Mesothelial cell of epicardium (in vitro differentiated cells): ENCODE results near the gene PYGM. TPM values are rescaled to one million over a fixed set of nuclear protein-coding genes. Genes with fewer than 3 reads are reported as not detected.

Experiments
- DNase-seq, 2 experiments: peaks; one replicate each; pipeline ENCODE4 v3.0.0; 2021; ENCODE audit warnings: low spot score in 2 of 2; ENCODE audit not compliant: unreplicated experiment in 2 of 2
- H3K27ac Mint-ChIP-seq: 2 replicates; pipeline ENCODE4 v1.8.0; 2021; ENCODE audit warnings: mixed read lengths
- H3K27me3 Mint-ChIP-seq: 2 replicates; pipeline ENCODE4 v1.8.0; 2021; ENCODE audit warnings: low read depth, mixed read lengths
- H3K36me3 Mint-ChIP-seq: 2 replicates; pipeline ENCODE4 v1.8.0; 2021; ENCODE audit warnings: mixed read lengths
- H3K4me1 Mint-ChIP-seq: 2 replicates; pipeline ENCODE4 v1.8.0; 2021; ENCODE audit warnings: mixed read lengths
- H3K4me3 Mint-ChIP-seq: 2 replicates; pipeline ENCODE4 v1.8.0; 2021; ENCODE audit warnings: mild to moderate bottlenecking, moderate library complexity, mixed read lengths
- H3K9me3 Mint-ChIP-seq: 2 replicates; pipeline ENCODE4 v1.8.0; 2021; ENCODE audit warnings: mixed read lengths
- total RNA-seq: library from RNA; stranded (reverse); gene quantifications from 3 replicates; pipeline ENCODE4 v1.2.1, GENCODE V29; 2021
- TF ChIP-seq, protein P1 (sequence below): fragments of 200-600 bp; sonication (generic); IDR thresholded peaks from one replicate; pipeline ENCODE4 v1.5.0; 2021; ENCODE audit warnings: antibody characterized with exemption; ENCODE audit not compliant: unreplicated experiment

The PYGM gene
- total RNA-seq, 1 donor from 2014 or later: 7.6 TPM

DNA sequence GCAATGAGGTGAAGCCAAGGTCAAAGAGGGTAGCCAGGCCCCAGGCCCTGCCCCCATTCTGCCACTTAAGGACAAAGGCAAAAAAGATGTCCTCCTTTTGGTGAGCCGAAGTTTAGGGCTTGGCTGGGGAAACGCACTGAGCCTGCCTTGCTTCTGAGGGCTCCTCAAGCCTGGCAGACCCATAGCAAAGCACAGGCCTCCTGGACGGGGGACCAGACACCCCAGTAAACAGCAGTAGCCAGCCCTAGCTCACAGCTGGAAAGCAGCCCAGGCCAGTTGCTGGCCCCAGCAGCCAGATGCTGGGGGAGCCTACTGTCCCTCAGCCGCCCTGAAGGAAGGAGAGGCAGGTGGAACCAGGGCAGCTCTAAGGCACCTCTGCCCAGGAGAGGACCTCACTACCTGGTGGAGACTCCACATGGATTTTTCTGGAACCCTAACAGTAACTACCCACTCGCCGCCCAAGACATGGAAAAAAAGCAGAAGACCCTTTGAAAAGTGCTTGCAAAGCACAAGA is 3.8 kb upstream of the PYGM start:
- peak overlapping the region; percentile 33 for H3K27ac Mint-ChIP-seq
- TF ChIP-seq, protein P1, sequence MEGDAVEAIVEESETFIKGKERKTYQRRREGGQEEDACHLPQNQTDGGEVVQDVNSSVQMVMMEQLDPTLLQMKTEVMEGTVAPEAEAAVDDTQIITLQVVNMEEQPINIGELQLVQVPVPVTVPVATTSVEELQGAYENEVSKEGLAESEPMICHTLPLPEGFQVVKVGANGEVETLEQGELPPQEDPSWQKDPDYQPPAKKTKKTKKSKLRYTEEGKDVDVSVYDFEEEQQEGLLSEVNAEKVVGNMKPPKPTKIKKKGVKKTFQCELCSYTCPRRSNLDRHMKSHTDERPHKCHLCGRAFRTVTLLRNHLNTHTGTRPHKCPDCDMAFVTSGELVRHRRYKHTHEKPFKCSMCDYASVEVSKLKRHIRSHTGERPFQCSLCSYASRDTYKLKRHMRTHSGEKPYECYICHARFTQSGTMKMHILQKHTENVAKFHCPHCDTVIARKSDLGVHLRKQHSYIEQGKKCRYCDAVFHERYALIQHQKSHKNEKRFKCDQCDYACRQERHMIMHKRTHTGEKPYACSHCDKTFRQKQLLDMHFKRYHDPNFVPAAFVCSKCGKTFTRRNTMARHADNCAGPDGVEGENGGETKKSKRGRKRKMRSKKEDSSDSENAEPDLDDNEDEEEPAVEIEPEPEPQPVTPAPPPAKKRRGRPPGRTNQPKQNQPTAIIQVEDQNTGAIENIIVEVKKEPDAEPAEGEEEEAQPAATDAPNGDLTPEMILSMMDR: no peak
- peaks cover 17% of the 10 kb centered on the region for H3K4me1 Mint-ChIP-seq
- peaks cover 24% of the 10 kb centered on the region for H3K36me3 Mint-ChIP-seq
- DNase-seq: no peak
- H3K27me3 Mint-ChIP-seq: no peaks in the 10 kb centered on the region
- H3K4me3 Mint-ChIP-seq: no peak overlapping the region
- H3K9me3 Mint-ChIP-seq: no peaks in the 10 kb centered on the region

DNA sequence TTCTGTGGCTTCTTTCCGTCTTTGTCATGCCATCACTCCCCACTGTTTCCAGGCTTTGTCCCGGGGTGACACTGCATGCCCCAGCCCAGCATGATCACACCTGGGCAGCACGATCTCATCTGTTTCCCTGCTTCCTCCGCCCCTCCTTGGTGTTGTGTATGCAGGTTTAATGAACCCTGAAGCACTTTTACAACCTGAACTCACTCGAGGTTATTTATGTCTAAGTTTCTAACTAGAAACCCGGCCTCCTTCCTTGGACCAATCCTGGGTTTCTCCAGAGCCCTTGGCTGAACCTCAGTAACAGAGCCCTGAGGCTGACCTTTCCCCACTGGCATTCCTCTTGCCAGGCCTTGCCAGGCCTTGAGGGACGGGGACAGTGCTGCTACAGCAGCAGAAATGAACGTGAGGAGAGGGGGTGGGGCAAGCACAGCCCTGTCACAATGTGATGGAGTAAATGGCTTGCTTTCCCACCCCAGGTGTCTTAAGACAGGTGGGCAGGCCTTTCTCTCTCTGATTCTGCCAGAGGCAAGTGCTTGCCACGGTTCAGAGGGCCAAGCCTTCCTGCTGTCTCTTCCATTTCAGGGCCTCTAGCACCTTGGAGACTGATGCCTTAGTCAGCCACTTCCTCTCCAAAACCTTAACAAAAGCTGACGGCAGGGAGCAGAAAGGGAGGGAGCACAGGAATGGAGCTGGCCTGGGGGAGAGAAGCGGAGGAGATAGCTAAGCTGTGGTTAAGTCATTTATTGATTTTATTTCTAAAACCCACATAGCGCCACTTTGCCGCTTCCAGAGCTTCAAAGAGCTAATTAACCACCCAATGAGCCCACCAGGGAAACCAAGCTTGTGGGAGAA is 3.1 kb upstream of the PYGM start:
- H3K27me3 Mint-ChIP-seq: no peaks in the 10 kb centered on the region
- no peak for DNase-seq
- H3K9me3 Mint-ChIP-seq: no peaks in the 10 kb centered on the region
- TF ChIP-seq, protein P1: no peak
- peaks cover 17% of the 10 kb centered on the region for H3K4me1 Mint-ChIP-seq
- H3K36me3 Mint-ChIP-seq: peaks cover 20% of the 10 kb centered on the region
- H3K27ac Mint-ChIP-seq: peak overlapping the region; percentile 68
- H3K4me3 Mint-ChIP-seq: no peak overlapping the region

DNA sequence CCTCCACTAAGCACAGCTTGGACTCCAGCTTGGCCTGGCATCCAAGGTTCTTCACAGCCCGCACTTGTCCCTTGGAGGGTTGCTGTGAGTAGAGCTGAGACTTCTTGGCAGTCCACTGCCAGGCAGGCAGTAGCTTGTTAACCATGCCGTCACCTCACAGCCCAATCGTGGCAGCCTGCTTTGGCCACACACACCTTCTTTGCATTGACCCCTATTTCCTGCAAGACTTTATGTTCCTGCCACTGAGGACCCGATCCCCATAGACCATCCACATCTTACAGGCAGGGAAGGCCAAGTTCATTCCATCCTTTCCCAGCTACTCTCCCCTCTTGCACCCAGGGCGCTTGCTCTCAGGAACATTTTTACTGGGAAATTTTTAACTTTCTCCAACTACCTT is 2.5 kb upstream of the PYGM start:
- H3K27ac Mint-ChIP-seq: peak overlapping the region; percentile 68
- peaks cover 17% of the 10 kb centered on the region for H3K4me1 Mint-ChIP-seq

DNA sequence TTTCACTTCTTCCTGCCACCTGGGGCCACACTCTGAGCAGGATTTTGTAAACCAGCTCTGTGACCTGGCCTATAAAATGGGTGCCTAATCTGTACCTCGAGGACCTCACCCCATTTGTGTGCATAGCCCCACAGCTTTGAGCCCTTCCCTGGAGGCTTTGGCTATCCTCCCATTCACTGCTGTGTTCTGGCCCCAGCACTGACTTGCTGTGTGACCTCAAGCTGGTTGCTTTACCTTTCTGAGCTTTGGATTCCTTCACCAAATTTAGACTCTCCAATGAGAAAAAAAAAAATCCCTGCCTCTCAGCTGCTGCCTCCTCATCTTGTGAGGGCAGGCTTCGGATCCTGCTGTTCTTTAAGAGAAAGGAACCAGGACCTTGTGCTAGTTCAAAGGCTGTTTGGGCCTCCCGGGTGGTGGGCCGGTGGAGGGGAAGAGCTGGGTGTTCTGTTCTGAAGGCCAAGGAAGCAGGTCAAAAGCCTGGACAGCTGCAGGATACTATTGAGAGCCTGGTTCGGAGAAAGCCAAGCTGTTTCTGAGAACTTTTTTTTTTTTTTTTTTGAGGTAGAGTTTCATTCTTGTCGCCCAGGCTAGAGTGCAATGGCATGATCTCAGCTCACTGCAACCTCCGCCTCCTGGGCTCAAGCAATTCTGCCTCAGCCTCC is 1.1 kb upstream of the PYGM start:
- Mint-ChIP-seq H3K27me3 (no peaks in the 10 kb centered on the region), H3K9me3 (no peaks in the 10 kb centered on the region), H3K36me3 (peaks cover 13% of the 10 kb centered on the region), H3K4me1 (peaks cover 17% of the 10 kb centered on the region), H3K27ac (peak overlapping the region; percentile 61), H3K4me3 (no peak overlapping the region)
- no peak for DNase-seq
- TF ChIP-seq, protein P1: no peak

More for the DNA sequence above, 2.5 kb upstream of the PYGM start:
- no peak for DNase-seq
- Mint-ChIP-seq H3K27me3 (no peaks in the 10 kb centered on the region), H3K36me3 (peaks cover 16% of the 10 kb centered on the region), H3K4me3 (no peak overlapping the region), H3K9me3 (no peaks in the 10 kb centered on the region)
- TF ChIP-seq, protein P1: no peak

DNA sequence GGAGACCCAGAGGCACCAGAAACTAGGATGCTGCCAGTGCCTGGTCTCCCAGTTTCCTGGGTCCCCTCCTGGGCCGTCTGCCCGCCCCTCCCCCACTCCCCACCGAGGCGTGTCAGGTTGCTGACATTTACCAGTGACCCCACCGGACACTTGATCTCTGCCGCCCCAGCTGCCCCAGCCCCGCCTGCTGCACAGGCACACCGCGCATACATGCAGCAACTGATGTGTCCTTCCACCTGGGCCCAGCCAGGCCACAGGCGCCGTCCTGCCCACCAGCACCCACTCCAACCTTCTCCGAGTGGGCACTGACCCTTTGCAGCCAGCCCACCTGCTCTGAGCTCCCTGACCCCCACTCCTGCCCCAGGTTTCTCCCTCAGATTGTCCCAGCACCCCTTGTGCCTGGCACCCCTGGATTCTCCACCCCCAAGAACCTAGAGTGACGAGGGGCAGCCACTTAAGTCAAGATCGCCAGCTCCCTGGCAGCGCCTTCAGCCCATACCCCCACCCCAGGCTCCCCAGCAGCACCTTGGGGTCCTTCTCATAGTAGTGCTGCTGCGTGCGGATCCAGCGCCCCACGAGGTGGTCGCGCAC is 548 bp downstream of the PYGM start:
- Mint-ChIP-seq H3K27ac (peak overlapping the region; percentile 89), H3K9me3 (no peaks in the 10 kb centered on the region), H3K36me3 (peaks cover 3% of the 10 kb centered on the region), H3K4me1 (peaks cover 17% of the 10 kb centered on the region), H3K4me3 (no peak overlapping the region), H3K27me3 (no peaks in the 10 kb centered on the region)
- DNase-seq: no peak
- TF ChIP-seq, protein P1: no peak
